Upper lobe of right lung (tissue), 1 donor: ENCODE data around the gene NDST4. TPM values are rescaled to one million over a fixed set of nuclear protein-coding genes. Genes with fewer than 3 reads are reported as not detected.

Experiments used
- ATAC-seq: fragments of 200-7000 bp; cut with Tn5 transposase; one replicate; pipeline ENCODE4 v1.9.1; 2020; ENCODE audit warnings: mild to moderate bottlenecking, moderate library complexity
- DNase-seq: peaks from one replicate; pipeline ENCODE4 v3.0.0-alpha.2; 2020
- H3K27ac ChIP-seq: fragments of 200-600 bp; one replicate; pipeline ENCODE4 v1.8.0; 2022
- H3K27me3 ChIP-seq: fragments of 200-600 bp; one replicate; pipeline ENCODE4 v1.8.0; 2022; ENCODE audit warnings: mild to moderate bottlenecking
- H3K36me3 ChIP-seq: fragments of 200-600 bp; one replicate; pipeline ENCODE4 v1.8.0; 2022
- H3K4me1 ChIP-seq: fragments of 200-600 bp; one replicate; pipeline ENCODE4 v1.8.0; 2022
- H3K4me3 ChIP-seq: fragments of 200-600 bp; one replicate; pipeline ENCODE4 v1.8.0; 2022; ENCODE audit warnings: mild to moderate bottlenecking
- H3K9me3 ChIP-seq: fragments of 200-600 bp; one replicate; pipeline ENCODE4 v1.8.0; 2022
- intact Hi-C: fragments of 100-400 bp; cut with DNase I; formaldehyde crosslinking; loops from one replicate; pipeline ENCODE4 v1.11.0; 2022
- total RNA-seq: library from RNA; stranded (reverse); fragmentation: NEBNext Ultra II Directional; extraction: Animal tissue kit (Norgen Biotek cat#: 25700); gene quantifications from one replicate; pipeline ENCODE4 v1.2.1, GENCODE V29; 2021
- TF ChIP-seq, protein P1 (sequence below): fragments of 200-600 bp; IDR thresholded peaks from one replicate; pipeline ENCODE4 v1.8.0; 2022; ENCODE audit warnings: antibody characterized with exemption
- donor health status: DM: no; HTN: yes; CAD: no; lungs with severe emphysema.

NDST4 gene
- total RNA-seq, 1 donor from 2014 or later = not detected

DNA sequence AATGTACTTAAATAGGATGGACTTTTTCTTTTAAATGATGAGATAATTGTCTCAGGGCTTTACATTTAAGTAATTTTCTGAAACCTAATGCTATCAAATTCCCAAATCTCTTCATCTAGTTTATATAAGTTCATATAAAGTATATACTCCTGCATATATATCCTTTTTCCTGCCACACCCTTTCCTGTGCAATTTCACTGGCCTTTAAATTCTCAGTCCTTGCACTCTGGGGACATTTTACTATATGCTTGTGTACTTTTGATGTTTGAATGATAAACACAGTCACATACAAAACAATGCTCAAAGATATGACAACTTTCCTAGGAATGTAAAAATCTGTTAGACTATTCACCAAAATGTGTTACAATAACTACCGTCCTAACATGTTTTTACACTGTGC, 60.1 kb downstream of the NDST4 start:
- TF ChIP-seq, protein P1, sequence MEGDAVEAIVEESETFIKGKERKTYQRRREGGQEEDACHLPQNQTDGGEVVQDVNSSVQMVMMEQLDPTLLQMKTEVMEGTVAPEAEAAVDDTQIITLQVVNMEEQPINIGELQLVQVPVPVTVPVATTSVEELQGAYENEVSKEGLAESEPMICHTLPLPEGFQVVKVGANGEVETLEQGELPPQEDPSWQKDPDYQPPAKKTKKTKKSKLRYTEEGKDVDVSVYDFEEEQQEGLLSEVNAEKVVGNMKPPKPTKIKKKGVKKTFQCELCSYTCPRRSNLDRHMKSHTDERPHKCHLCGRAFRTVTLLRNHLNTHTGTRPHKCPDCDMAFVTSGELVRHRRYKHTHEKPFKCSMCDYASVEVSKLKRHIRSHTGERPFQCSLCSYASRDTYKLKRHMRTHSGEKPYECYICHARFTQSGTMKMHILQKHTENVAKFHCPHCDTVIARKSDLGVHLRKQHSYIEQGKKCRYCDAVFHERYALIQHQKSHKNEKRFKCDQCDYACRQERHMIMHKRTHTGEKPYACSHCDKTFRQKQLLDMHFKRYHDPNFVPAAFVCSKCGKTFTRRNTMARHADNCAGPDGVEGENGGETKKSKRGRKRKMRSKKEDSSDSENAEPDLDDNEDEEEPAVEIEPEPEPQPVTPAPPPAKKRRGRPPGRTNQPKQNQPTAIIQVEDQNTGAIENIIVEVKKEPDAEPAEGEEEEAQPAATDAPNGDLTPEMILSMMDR = no peak
- intact Hi-C loops = no loop called here

DNA sequence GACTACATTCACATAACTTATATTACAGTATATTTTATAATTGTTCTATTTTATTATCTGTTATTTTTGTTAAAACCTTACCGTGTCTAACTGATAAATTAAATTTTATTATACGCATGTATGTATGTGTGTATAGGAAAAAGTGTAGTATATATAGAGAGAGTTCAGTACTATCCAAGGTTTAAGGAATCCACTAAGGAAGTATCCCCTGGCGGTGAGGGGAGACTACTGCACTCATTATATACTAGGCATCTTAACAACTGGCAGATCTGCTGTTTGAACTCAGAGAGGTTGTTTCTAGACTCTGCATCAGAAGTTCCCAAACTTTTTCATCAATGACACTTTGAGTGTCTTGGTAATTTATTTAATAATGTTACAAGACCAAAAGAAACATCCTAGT, 70.9 kb downstream of the NDST4 start:
- no peaks in the 10 kb centered on the region for H3K36me3 ChIP-seq
- DNase-seq (no peak), ATAC-seq (no peak)
- no peaks in the 10 kb centered on the region for H3K27me3 ChIP-seq
- no peaks in the 10 kb centered on the region for H3K9me3 ChIP-seq
- TF ChIP-seq, protein P1 = no peak
- no peak overlapping the region for H3K4me3 ChIP-seq
- no peak overlapping the region for H3K27ac ChIP-seq
- intact Hi-C loops = no loop called here
- H3K4me1 ChIP-seq = no peaks in the 10 kb centered on the region

More for the DNA sequence above, 60.1 kb downstream of the NDST4 start:
- H3K36me3 ChIP-seq = no peaks in the 10 kb centered on the region
- H3K27me3 ChIP-seq = no peaks in the 10 kb centered on the region
- no peak for ATAC-seq
- no peak overlapping the region for H3K4me3 ChIP-seq
- no peaks in the 10 kb centered on the region for H3K9me3 ChIP-seq
- H3K4me1 ChIP-seq = no peaks in the 10 kb centered on the region
- no peak overlapping the region for H3K27ac ChIP-seq
- no peak for DNase-seq

DNA sequence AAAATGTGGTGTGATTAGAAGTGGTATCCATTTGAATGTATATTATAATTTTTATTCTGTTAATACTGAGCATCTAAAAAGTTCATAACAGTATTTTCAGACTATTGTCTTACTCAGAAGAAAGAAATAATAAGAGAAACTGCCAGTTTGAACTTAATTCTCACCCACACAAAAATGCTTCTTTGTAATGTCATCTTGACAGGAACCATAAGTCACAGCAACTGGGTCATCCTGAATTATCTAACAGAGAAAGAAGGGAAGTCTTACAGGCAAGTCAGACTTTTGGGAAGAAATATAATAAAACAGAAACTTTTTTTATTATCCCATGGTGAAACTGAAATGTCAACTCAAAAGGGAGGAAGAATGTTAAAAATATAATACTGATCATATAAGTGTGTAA, 83.1 kb downstream of the NDST4 start:
- Histone ChIP-seq H3K4me3 (no peak overlapping the region), H3K9me3 (no peaks in the 10 kb centered on the region), H3K27me3 (no peaks in the 10 kb centered on the region), H3K27ac (no peak overlapping the region), H3K4me1 (no peaks in the 10 kb centered on the region), H3K36me3 (no peaks in the 10 kb centered on the region)
- DNase-seq = no peak
- TF ChIP-seq, protein P1 = no peak
- no peak for ATAC-seq
- intact Hi-C loops = no loop called here

DNA sequence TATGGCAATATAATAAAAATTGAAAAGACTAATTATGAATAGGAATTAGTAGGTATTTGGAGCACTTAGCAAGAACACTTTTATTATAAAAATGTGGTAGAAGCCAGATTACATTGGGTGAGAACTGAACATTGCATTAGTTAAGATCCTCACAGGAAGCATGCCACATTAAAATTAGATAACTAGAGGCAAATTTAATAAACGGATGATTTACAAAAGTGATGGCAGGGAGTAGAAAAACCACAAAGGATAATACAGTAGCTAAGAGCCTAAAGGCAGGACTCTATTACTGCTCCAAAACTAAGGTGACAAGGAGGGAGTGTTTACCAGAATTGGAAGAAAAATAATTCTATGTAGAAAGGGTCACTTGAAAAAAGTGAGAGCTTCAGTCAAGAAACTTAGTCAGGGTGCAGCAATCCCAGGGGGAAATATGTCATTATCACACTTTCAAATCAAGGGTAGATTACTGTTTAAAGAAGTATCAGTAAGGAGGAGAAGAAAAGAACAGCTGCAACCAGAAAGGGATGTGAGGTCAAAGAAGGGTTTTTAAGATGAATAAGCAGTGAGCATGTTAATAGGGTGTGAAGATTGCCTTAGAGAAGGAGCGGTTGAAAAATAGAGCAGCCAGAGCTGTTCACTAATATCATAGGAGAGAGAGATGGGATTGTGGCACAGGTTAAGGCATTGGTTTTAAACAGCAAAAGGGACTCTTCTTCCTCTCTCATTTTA, 84.6 kb downstream of the NDST4 start:
- TF ChIP-seq, protein P1 = no peak
- H3K27me3 ChIP-seq = no peaks in the 10 kb centered on the region
- no peaks in the 10 kb centered on the region for H3K36me3 ChIP-seq
- no peak overlapping the region for H3K4me3 ChIP-seq
- H3K4me1 ChIP-seq = no peaks in the 10 kb centered on the region
- ATAC-seq (no peak), DNase-seq (no peak)
- H3K9me3 ChIP-seq = no peaks in the 10 kb centered on the region
- intact Hi-C loops = no loop called here
- H3K27ac ChIP-seq = no peak overlapping the region

DNA sequence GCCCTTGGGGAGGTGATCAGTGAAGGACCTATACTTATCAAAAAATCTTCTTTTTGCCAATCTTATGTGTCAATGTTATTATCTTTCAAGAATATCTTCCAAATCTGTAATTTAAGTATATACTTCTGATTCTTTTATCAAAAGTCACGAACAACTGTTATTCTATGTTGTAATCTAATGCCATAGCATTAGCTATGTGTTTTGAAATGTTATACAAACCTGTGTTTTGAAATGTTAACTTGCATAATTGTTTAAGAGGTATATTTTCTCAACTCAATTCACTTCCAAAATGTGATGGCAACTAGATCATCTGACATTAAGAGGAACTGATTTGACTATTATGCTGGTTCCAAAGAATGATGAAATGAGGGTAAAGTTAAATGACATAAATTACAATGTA, 113.5 kb downstream of the NDST4 start:
- Histone ChIP-seq H3K4me1 (no peaks in the 10 kb centered on the region), H3K27me3 (no peaks in the 10 kb centered on the region), H3K4me3 (no peak overlapping the region), H3K27ac (no peak overlapping the region), H3K9me3 (no peaks in the 10 kb centered on the region), H3K36me3 (no peaks in the 10 kb centered on the region)
- ATAC-seq (no peak), DNase-seq (no peak)
- intact Hi-C loops = no loop called here
- TF ChIP-seq, protein P1 = no peak

DNA sequence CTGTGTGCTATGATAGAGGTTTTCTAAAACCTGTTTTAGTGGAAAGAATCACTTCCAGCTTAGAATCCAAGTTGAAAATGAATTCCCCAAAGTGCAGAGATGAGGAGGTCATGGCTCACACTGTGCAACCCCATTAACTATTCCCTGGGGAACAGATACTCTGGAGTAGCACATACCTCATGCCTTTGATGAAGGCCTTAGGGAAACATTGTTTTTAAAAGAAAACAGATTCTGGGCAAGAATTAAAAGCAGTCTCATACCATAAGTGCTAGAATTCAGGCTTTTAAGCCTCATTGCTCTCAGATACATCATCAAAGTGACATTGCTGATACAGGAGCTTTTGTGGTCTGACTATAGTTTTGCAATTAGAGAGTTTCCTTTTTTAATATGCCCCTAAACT, 115.1 kb downstream of the NDST4 start:
- no peak overlapping the region for H3K27ac ChIP-seq
- no peak for DNase-seq
- TF ChIP-seq, protein P1 = no peak
- H3K4me3 ChIP-seq = no peak overlapping the region
- H3K9me3 ChIP-seq = no peaks in the 10 kb centered on the region
- intact Hi-C loops = no loop called here
- no peaks in the 10 kb centered on the region for H3K27me3 ChIP-seq
- no peak for ATAC-seq
- no peaks in the 10 kb centered on the region for H3K4me1 ChIP-seq
- no peaks in the 10 kb centered on the region for H3K36me3 ChIP-seq
